GM19043 (cell line): ENCODE results near the gene LHPP.

ENCODE experiments used
- ATAC-seq: cut with Tn5 transposase; IDR thresholded peaks from one replicate; pipeline ENCODE4 v1.9.1; 2021; ENCODE audit warnings: low read depth; ENCODE audit not compliant: unreplicated experiment

LHPP gene

GRCh38 chr10:124446830-124447750 lies 14.5 kb upstream of the LHPP start:
- no peak for ATAC-seq

- ATAC-seq, result no peak
Measured at GRCh38 chr10:124447751-124448466, 13.7 kb upstream of the LHPP start.

GRCh38 chr10:124448696-124449169 lies 12.9 kb upstream of the LHPP start:
- no peak for ATAC-seq

GRCh38 chr10:124449170-124450011 lies 12.2 kb upstream of the LHPP start:
- no peak for ATAC-seq

GRCh38 chr10:124450012-124450782 lies 11.4 kb upstream of the LHPP start, which contains the start of gene NKX1-2:
Gene NKX1-2 (minus strand): TSS chr10:124450035. CDS start chr10:124449943, 92 bp downstream.
- no peak for ATAC-seq

- no peak for ATAC-seq
Measured at GRCh38 chr10:124450783-124451057, 10.9 kb upstream of the LHPP start.

GRCh38 chr10:124451276-124451675 lies 10.3 kb upstream of the LHPP start:
- ATAC-seq, result no peak

- no peak for ATAC-seq
Measured at GRCh38 chr10:124453960-124454610, 7.5 kb upstream of the LHPP start.

- ATAC-seq, result no peak
Measured at GRCh38 chr10:124455441-124455840, 6.2 kb upstream of the LHPP start.

GRCh38 chr10:124458473-124458872 lies 3.1 kb upstream of the LHPP start:
- no peak for ATAC-seq

- ATAC-seq, result no peak
Measured at GRCh38 chr10:124458889-124459288, 2.7 kb upstream of the LHPP start.

GRCh38 chr10:124459395-124459794 lies 2.2 kb upstream of the LHPP start:
- ATAC-seq, result no peak

- no peak for ATAC-seq
Measured at GRCh38 chr10:124460144-124460543, 1.5 kb upstream of the LHPP start.

- ATAC-seq, result no peak
Measured at GRCh38 chr10:124462348-124462695, 699 bp downstream of the LHPP start.

- ATAC-seq, result no peak
Measured at GRCh38 chr10:124464028-124464965, 2.7 kb downstream of the LHPP start.

GRCh38 chr10:124465003-124465776 lies 3.6 kb downstream of the LHPP start:
- peak; percentile 54 for ATAC-seq

GRCh38 chr10:124465777-124466488 lies 4.3 kb downstream of the LHPP start:
- no peak for ATAC-seq
